ENCODE results near the gene ITPR3.

The ITPR3 gene

GRCh38 chr6:33620856-33621710, at the start of gene ITPR3:
Gene ITPR3 (plus strand): TSS chr6:33621322. CDS start chr6:33621603, 281 bp downstream.
- no peak for DNase-seq

- DNase-seq: no peak
Measured at GRCh38 chr6:33571637-33572316, 49.3 kb upstream of the ITPR3 start.

GRCh38 chr6:33575211-33575610, 45.9 kb upstream of the ITPR3 start:
- DNase-seq: no peak

- no peak for DNase-seq
Measured at GRCh38 chr6:33576668-33577067, 44.5 kb upstream of the ITPR3 start.

- peak; percentile 15 for DNase-seq
Measured at GRCh38 chr6:33577106-33577535, 44.0 kb upstream of the ITPR3 start.

GRCh38 chr6:33577718-33578117, 43.4 kb upstream of the ITPR3 start:
- DNase-seq: no peak

- no peak for DNase-seq
Measured at GRCh38 chr6:33578164-33578563, 43.0 kb upstream of the ITPR3 start.

- no peak for DNase-seq
Measured at GRCh38 chr6:33578588-33579011, 42.5 kb upstream of the ITPR3 start.

GRCh38 chr6:33579828-33580714, 41.1 kb upstream of the ITPR3 start, which contains the start of gene BAK1:
Gene BAK1 (minus strand): TSS chr6:33580276. CDS start chr6:33577604, 2,672 bp downstream.
- peak; percentile 83 for DNase-seq

- DNase-seq: no peak
Measured at GRCh38 chr6:33581186-33581585, 39.9 kb upstream of the ITPR3 start.

- no peak for DNase-seq
Measured at GRCh38 chr6:33583591-33584155, 37.4 kb upstream of the ITPR3 start.

- no peak for DNase-seq
Measured at GRCh38 chr6:33584700-33585402, 36.3 kb upstream of the ITPR3 start.

- DNase-seq: peak; percentile 32
Measured at GRCh38 chr6:33585403-33586107, 35.6 kb upstream of the ITPR3 start.

- no peak for DNase-seq
Measured at GRCh38 chr6:33586108-33586640, 34.9 kb upstream of the ITPR3 start.

GRCh38 chr6:33587529-33587928, 33.6 kb upstream of the ITPR3 start:
- DNase-seq: no peak

- DNase-seq: no peak
Measured at GRCh38 chr6:33588894-33589293, 32.2 kb upstream of the ITPR3 start.

- DNase-seq: no peak
Measured at GRCh38 chr6:33589392-33589730, 31.8 kb upstream of the ITPR3 start.

GRCh38 chr6:33589731-33590530, 31.2 kb upstream of the ITPR3 start:
- peak; percentile 5 for DNase-seq

- no peak for DNase-seq
Measured at GRCh38 chr6:33590531-33591198, 30.5 kb upstream of the ITPR3 start.
